HEK293 (cell line): ENCODE measurements around the gene BCAT1.
A peak's percentile ranks its signal among the peaks of the same experiment; 100 is the strongest.

ENCODE experiments used
- CTCF ChIA-PET: fragments of 350-600 bp; formaldehyde crosslinking; extraction: SDS; loops from one replicate; lab custom pipeline; 2021; ENCODE audit warnings: antibody characterized with exemption; lab: Yijun Ruan, JAX
- POLR2A ChIA-PET: fragments of 300-600 bp; formaldehyde crosslinking; extraction: SDS; loops from one replicate; lab custom pipeline; 2020; ENCODE audit warnings: antibody characterized with exemption, inconsistent platforms; lab: Yijun Ruan, JAX
- H3K27ac ChIP-seq: fragments of 200-500 bp; sonication (Bioruptor generic); 2 replicates; pipeline ENCODE4 v1.5.1; 2014; ENCODE audit warnings: low read depth, low read length, control low read depth, inconsistent platforms; ENCODE audit errors: extremely low read depth
- H3K36me3 ChIP-seq, 2 experiments: fragments of 200-500 bp in 1 of 2; sonication (Bioruptor generic) in 1 of 2; 1 replicate in 1 of 2; 2 replicates in 1 of 2; pipeline ENCODE4 v1.5.1; 2014 to 2017; ENCODE audit warnings: inconsistent platforms in 2 of 2, low read length in 2 of 2; ENCODE audit not compliant: control insufficient read depth in 2 of 2, insufficient read depth in 1 of 2
- H3K4me1 ChIP-seq: fragments of 200-500 bp; sonication (Bioruptor generic); 2 replicates; pipeline ENCODE4 v1.5.1; 2014; ENCODE audit warnings: mild to moderate bottlenecking, low read length, inconsistent platforms; ENCODE audit not compliant: control insufficient read depth, insufficient read depth
- H3K4me3 ChIP-seq: 2 replicates; pipeline ENCODE4 v1.5.1; 2011; ENCODE audit warnings: low read depth, mild to moderate bottlenecking, control low read depth, low read length, moderate library complexity
- H3K9me3 ChIP-seq: fragments of 200-500 bp; sonication (Bioruptor generic); 2 replicates; pipeline ENCODE4 v1.5.1; 2014; ENCODE audit warnings: low read depth, low read length, inconsistent platforms; ENCODE audit not compliant: control insufficient read depth, insufficient read depth
- BCL11B ChIP-seq: fragments of 450-650 bp; formaldehyde crosslinking; IDR thresholded peaks from 2 replicates; pipeline ENCODE4 v1.5.1; 2016; ENCODE audit warnings: low read depth, missing biosample characterization, missing genetic modification characterization
- GLI4 ChIP-seq: fragments of 450-650 bp; formaldehyde crosslinking; IDR thresholded peaks from 2 replicates; pipeline ENCODE4 v1.5.1; 2016; ENCODE audit warnings: missing biosample characterization, missing genetic modification characterization
- IKZF3 ChIP-seq: fragments of 450-650 bp; IDR thresholded peaks from 2 replicates; pipeline ENCODE4 v1.5.0; 2018; ENCODE audit warnings: missing biosample characterization, mild to moderate bottlenecking, missing genetic modification characterization, moderate library complexity
- KLF17 ChIP-seq: fragments of 450-650 bp; formaldehyde crosslinking; IDR thresholded peaks from 2 replicates; pipeline ENCODE4 v1.5.1; 2016; ENCODE audit warnings: missing biosample characterization, missing genetic modification characterization
- ZBTB7A ChIP-seq: fragments of 450-650 bp; formaldehyde crosslinking; IDR thresholded peaks from 2 replicates; pipeline ENCODE4 v1.5.1; 2016; ENCODE audit warnings: low read depth, missing biosample characterization, missing genetic modification characterization
- ZFP41 ChIP-seq: fragments of 450-650 bp; formaldehyde crosslinking; IDR thresholded peaks from 2 replicates; pipeline ENCODE4 v1.5.1; 2016; ENCODE audit warnings: missing biosample characterization, missing genetic modification characterization, borderline replicate concordance
- ZFP69B ChIP-seq: fragments of 450-650 bp; formaldehyde crosslinking; IDR thresholded peaks from 2 replicates; pipeline ENCODE4 v1.5.1; 2016; ENCODE audit warnings: missing biosample characterization, missing genetic modification characterization
- ZNF169 ChIP-seq: fragments of 450-650 bp; formaldehyde crosslinking; IDR thresholded peaks from 2 replicates; pipeline ENCODE4 v1.5.1; 2016; ENCODE audit warnings: missing biosample characterization, missing genetic modification characterization
- ZNF280D ChIP-seq: fragments of 450-650 bp; formaldehyde crosslinking; IDR thresholded peaks from 2 replicates; pipeline ENCODE4 v1.5.1; 2016; ENCODE audit warnings: missing biosample characterization, missing genetic modification characterization
- ZNF391 ChIP-seq: fragments of 450-650 bp; formaldehyde crosslinking; IDR thresholded peaks from 2 replicates; pipeline ENCODE4 v1.5.1; 2016; ENCODE audit warnings: low read depth, missing biosample characterization, missing genetic modification characterization, borderline replicate concordance
- ZNF48 ChIP-seq: fragments of 450-650 bp; formaldehyde crosslinking; IDR thresholded peaks from 2 replicates; pipeline ENCODE4 v1.5.1; 2016; ENCODE audit warnings: missing biosample characterization, missing genetic modification characterization
- ZNF530 ChIP-seq: fragments of 450-650 bp; formaldehyde crosslinking; IDR thresholded peaks from 2 replicates; pipeline ENCODE4 v1.5.1; 2016; ENCODE audit warnings: low read depth, missing biosample characterization, missing genetic modification characterization
- ZNF544 ChIP-seq: fragments of 450-650 bp; formaldehyde crosslinking; IDR thresholded peaks from 2 replicates; pipeline ENCODE4 v1.5.0; 2017; ENCODE audit warnings: missing biosample characterization, missing genetic modification characterization
- ZNF549 ChIP-seq: fragments of 450-650 bp; IDR thresholded peaks from 2 replicates; pipeline ENCODE4 v1.5.1; 2018; ENCODE audit warnings: missing biosample characterization, missing genetic modification characterization, mild to moderate bottlenecking, inconsistent platforms, moderate library complexity
- ZNF658 ChIP-seq: fragments of 450-650 bp; formaldehyde crosslinking; IDR thresholded peaks from 2 replicates; pipeline ENCODE4; 2016; ENCODE audit warnings: missing biosample characterization, missing genetic modification characterization
- ZNF677 ChIP-seq: fragments of 450-650 bp; IDR thresholded peaks from 2 replicates; pipeline ENCODE4 v1.5.0; 2018; ENCODE audit warnings: missing biosample characterization, mild to moderate bottlenecking, missing genetic modification characterization, moderate library complexity
- ZSCAN18 ChIP-seq: fragments of 450-650 bp; formaldehyde crosslinking; IDR thresholded peaks from 2 replicates; pipeline ENCODE4 v1.5.1; 2016; ENCODE audit warnings: missing biosample characterization, missing genetic modification characterization
- TF ChIP-seq, protein P1 (sequence below): fragments of 450-650 bp; formaldehyde crosslinking; IDR thresholded peaks from 2 replicates; pipeline ENCODE4 v1.5.1; 2017; ENCODE audit warnings: missing biosample characterization, missing genetic modification characterization
- TF ChIP-seq, protein P2 (sequence below): fragments of 450-650 bp; formaldehyde crosslinking; IDR thresholded peaks from 2 replicates; pipeline ENCODE4 v1.5.1; 2017; ENCODE audit warnings: missing biosample characterization, mild to moderate bottlenecking, missing genetic modification characterization, moderate library complexity
- TF ChIP-seq, protein P3 (sequence below): fragments of 450-650 bp; formaldehyde crosslinking; IDR thresholded peaks from 2 replicates; pipeline ENCODE4 v1.5.1; 2017; ENCODE audit warnings: missing biosample characterization, missing genetic modification characterization

BCAT1 gene

DNA sequence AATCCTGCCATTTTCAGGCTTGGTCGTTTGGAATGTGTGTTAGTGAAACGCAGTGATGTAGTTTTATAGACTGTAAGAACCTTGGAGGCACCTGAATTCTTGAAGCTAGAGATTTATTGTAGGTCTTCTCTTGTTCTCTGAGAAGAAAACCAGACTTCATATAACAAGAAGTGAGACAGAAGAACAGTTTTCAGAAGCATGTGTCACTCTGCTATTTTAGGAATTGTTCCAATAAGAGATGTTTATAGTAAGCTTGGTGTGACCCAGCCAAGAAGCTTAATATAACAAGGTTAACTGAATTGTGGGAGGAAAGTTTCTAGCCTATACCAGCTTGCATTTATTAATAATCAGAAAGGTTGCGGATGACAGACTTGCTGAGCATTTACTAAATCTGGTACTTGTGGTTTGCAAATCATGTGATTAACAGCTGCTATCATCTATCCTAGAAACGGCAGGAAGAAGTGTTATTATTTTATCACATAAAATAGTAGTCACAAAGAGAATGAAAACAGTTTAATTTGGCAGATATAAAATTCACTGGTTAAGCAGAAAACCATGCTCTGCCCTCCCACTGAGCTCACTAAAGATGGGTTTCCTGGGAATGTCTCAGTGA lies 49.2 kb upstream of the BCAT1 start:
- Histone ChIP-seq H3K27ac (no peak overlapping the region), H3K4me1 (peaks cover 6% of the 10 kb centered on the region), H3K4me3 (no peak overlapping the region), H3K36me3 (no peaks in the 10 kb centered on the region), H3K9me3 (no peaks in the 10 kb centered on the region)
- ChIA-PET CTCF (interaction anchor here (0.6 to 1.5 kb wide), 4 partner anchors 51 to 157 kb away, joined by 3 to 7 read pairs (median 5); no protein-coding TSS in a partner anchor), POLR2A (no interaction called here)
- 0 out of 2 replicates have a peak, but pooled peaks have one; percentile 29 for TF ChIP-seq ZNF677 (tag by site-specific recombination)
- no peak for TF ChIP-seq IKZF3 (tag by site-specific recombination)

DNA sequence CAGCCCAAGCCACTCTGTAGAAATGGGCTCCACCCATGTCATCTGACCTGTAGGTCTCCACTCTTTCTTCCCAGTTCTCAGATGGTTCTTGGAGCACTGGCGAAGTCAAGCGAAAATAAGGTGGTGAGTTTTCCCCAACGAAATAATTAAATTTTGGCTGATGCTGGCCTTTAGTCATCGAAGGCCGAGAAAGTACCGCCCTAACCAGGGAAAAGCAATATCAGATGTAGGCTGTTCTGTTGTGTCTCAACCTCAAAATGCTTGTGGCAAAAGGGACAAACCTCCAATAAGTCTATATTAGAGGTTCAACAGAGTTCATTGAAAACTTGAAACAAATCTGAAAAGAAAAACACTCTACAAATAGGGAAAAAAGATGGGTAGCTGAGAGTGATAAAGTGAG lies 48.6 kb upstream of the BCAT1 start:
- ChIA-PET CTCF (interaction anchor here (0.6 to 0.9 kb wide), 3 partner anchors 134 to 158 kb away, joined by 3 to 7 read pairs (median 4); no protein-coding TSS in a partner anchor), POLR2A (no interaction called here)
- Histone ChIP-seq H3K4me3 (no peak overlapping the region), H3K9me3 (no peaks in the 10 kb centered on the region), H3K27ac (no peak overlapping the region), H3K4me1 (peaks cover 6% of the 10 kb centered on the region), H3K36me3 (no peaks in the 10 kb centered on the region)
- TF ChIP-seq ZFP41 (tag by site-specific recombination) (no peak), BCL11B (tag by site-specific recombination) (no peak), ZNF549 (no peak), GLI4 (tag by site-specific recombination) (peak; percentile 57; the same call in 1 of the 2 replicates), ZNF48 (no peak), ZBTB7A (no peak)
- TF ChIP-seq, protein P1, sequence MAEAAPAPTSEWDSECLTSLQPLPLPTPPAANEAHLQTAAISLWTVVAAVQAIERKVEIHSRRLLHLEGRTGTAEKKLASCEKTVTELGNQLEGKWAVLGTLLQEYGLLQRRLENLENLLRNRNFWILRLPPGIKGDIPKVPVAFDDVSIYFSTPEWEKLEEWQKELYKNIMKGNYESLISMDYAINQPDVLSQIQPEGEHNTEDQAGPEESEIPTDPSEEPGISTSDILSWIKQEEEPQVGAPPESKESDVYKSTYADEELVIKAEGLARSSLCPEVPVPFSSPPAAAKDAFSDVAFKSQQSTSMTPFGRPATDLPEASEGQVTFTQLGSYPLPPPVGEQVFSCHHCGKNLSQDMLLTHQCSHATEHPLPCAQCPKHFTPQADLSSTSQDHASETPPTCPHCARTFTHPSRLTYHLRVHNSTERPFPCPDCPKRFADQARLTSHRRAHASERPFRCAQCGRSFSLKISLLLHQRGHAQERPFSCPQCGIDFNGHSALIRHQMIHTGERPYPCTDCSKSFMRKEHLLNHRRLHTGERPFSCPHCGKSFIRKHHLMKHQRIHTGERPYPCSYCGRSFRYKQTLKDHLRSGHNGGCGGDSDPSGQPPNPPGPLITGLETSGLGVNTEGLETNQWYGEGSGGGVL (tag by site-specific recombination) = no peak
- TF ChIP-seq, protein P2, sequence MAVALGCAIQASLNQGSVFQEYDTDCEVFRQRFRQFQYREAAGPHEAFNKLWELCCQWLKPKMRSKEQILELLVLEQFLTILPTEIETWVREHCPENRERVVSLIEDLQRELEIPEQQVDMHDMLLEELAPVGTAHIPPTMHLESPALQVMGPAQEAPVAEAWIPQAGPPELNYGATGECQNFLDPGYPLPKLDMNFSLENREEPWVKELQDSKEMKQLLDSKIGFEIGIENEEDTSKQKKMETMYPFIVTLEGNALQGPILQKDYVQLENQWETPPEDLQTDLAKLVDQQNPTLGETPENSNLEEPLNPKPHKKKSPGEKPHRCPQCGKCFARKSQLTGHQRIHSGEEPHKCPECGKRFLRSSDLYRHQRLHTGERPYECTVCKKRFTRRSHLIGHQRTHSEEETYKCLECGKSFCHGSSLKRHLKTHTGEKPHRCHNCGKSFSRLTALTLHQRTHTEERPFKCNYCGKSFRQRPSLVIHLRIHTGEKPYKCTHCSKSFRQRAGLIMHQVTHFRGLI = no peak

DNA sequence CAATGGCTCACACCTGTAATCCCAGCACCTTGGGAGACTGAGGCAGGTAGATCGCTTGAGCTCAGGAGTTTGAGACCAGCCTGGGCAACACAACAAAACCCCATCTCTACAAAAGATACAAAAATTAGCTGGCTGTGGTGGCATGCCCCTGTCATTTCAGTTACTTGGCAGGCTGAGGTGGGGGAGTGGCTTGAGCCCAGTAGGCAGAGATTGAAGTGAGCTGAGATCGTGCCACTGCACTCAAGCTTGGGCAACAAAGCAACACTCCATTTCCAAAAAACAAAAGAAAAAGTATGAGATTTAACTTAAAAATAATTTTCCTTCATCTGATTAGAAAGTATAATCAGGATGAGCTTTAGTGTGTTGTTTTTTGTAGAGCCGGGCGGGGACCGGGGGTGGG lies 47.9 kb upstream of the BCAT1 start:
- ChIA-PET CTCF (interaction anchor here (0.5 to 0.6 kb wide), 3 partner anchors 9 to 1714 kb away, joined by 3 to 5 read pairs (median 4); no protein-coding TSS in a partner anchor), POLR2A (no interaction called here)
- peaks cover 6% of the 10 kb centered on the region for H3K4me1 ChIP-seq
- no peaks in the 10 kb centered on the region for H3K36me3 ChIP-seq
- H3K4me3 ChIP-seq = no peak overlapping the region
- H3K27ac ChIP-seq = no peak overlapping the region
- H3K9me3 ChIP-seq = no peaks in the 10 kb centered on the region
- no peak for TF ChIP-seq ZNF391 (tag by site-specific recombination)
- no peak for TF ChIP-seq ZNF48
- no peak for TF ChIP-seq ZNF530 (tag by site-specific recombination)
- TF ChIP-seq ZNF658 (tag by site-specific recombination) = no peak
- TF ChIP-seq ZNF280D = no peak
- TF ChIP-seq ZNF677 (tag by site-specific recombination) = no peak
- no peak for TF ChIP-seq KLF17 (tag by site-specific recombination)
- TF ChIP-seq ZNF169 = no peak
- TF ChIP-seq, protein P3, sequence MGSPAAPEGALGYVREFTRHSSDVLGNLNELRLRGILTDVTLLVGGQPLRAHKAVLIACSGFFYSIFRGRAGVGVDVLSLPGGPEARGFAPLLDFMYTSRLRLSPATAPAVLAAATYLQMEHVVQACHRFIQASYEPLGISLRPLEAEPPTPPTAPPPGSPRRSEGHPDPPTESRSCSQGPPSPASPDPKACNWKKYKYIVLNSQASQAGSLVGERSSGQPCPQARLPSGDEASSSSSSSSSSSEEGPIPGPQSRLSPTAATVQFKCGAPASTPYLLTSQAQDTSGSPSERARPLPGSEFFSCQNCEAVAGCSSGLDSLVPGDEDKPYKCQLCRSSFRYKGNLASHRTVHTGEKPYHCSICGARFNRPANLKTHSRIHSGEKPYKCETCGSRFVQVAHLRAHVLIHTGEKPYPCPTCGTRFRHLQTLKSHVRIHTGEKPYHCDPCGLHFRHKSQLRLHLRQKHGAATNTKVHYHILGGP (tag by site-specific recombination) = no peak
- no peak for TF ChIP-seq ZNF544 (tag by site-specific recombination)
- TF ChIP-seq ZSCAN18 (tag by site-specific recombination) = no peak
- no peak for TF ChIP-seq ZFP69B
